Endothelial cell of umbilical vein (primary cell): ENCODE results near the gene EXOC7. TPM values are rescaled to one million over a fixed set of nuclear protein-coding genes. Genes with fewer than 3 reads are reported as not detected.

ENCODE experiments used
- BruUV-seq: library from RNA; stranded (reverse); fragments of 400-500 nt; replicated peaks from 2 replicates; lab custom pipeline; 2021; lab: Mats Ljungman, UMichigan
- CTCF ChIA-PET: fragments of 300-600, 350-600 bp; sonication (Branson Sonifier 250); formaldehyde crosslinking; loops from one replicate; lab custom pipeline; 2021; ENCODE audit warnings: antibody characterized with exemption, inconsistent platforms; lab: Charles Lee
- POLR2A ChIA-PET: fragments of 300-600, 350-600 bp; sonication (Branson Sonifier 250); formaldehyde crosslinking; loops from one replicate; lab custom pipeline; 2021; ENCODE audit warnings: antibody characterized with exemption, inconsistent platforms; lab: Charles Lee
- DNase-seq: peaks from one replicate; pipeline ENCODE4 v3.0.0-alpha.2; 2011; ENCODE audit warnings: low read depth, low spot score
- FAIRE-seq: peaks from 2 replicates; lab custom pipeline; 2011; peaks lifted over from hg19 to GRCh38; lab: Jason Lieb, UNC
- H2AFZ ChIP-seq: 2 replicates; pipeline ENCODE4 v1.6.0; 2012; ENCODE audit warnings: low read depth, low read length, control low read depth, inconsistent platforms
- H3K27ac ChIP-seq: 2 replicates; pipeline ENCODE4 v1.5.1; 2011; ENCODE audit warnings: low read depth, mild to moderate bottlenecking, control low read depth, low read length, moderate library complexity; ENCODE audit not compliant: insufficient read depth
- H3K27me3 ChIP-seq, 2 experiments: 2 replicates each; pipeline versions ENCODE4 v1.6.0 to v1.6.1; 2011; ENCODE audit warnings: low read length in 2 of 2, mixed read lengths in 1 of 2; ENCODE audit not compliant: control insufficient read depth in 2 of 2, insufficient read depth in 2 of 2
- H3K36me3 ChIP-seq, 2 experiments: 2 replicates in 1 of 2; 3 replicates in 1 of 2; pipeline ENCODE4 v1.5.1; 2011; ENCODE audit warnings: low read length in 2 of 2, mild to moderate bottlenecking in 1 of 2, moderate library complexity in 1 of 2; ENCODE audit not compliant: control insufficient read depth in 2 of 2, insufficient read depth in 2 of 2; ENCODE audit errors: extremely low read depth in 1 of 2
- H3K4me1 ChIP-seq: 3 replicates; pipeline ENCODE4 v1.5.1; 2011; ENCODE audit warnings: mild to moderate bottlenecking, low read length; ENCODE audit not compliant: control insufficient read depth, insufficient read depth; ENCODE audit errors: extremely low read depth
- H3K4me2 ChIP-seq: 2 replicates; pipeline ENCODE4 v1.6.1; 2011; ENCODE audit warnings: low read length, control low read depth, mixed read lengths; ENCODE audit not compliant: insufficient read depth
- H3K4me3 ChIP-seq, 3 experiments: fragments of 200-600 bp in 1 of 3; sonication (generic), shearing (Covaris generic) in 1 of 3; replicated peaks in 1 of 3; 2 replicates each; pipeline ENCODE4 v1.5.1; 2011 to 2016; ENCODE audit warnings: control low read depth in 3 of 3, low read length in 3 of 3, mild to moderate bottlenecking in 2 of 3, inconsistent platforms in 1 of 3, low read depth in 1 of 3, moderate library complexity in 1 of 3; ENCODE audit not compliant: insufficient read depth in 1 of 3
- H3K79me2 ChIP-seq: 2 replicates; pipeline ENCODE4 v1.6.0; 2012; ENCODE audit warnings: low read length, inconsistent platforms; ENCODE audit not compliant: control insufficient read depth, insufficient read depth
- H3K9ac ChIP-seq: replicated peaks from 2 replicates; pipeline ENCODE3; 2011; ENCODE audit warnings: low read length, control low read depth; ENCODE audit not compliant: insufficient read depth; ENCODE audit errors: extremely low read depth
- H3K9me1 ChIP-seq: replicated peaks from 3 replicates; pipeline ENCODE4 v1.6.0; 2011; ENCODE audit warnings: mild to moderate bottlenecking, low read length; ENCODE audit not compliant: control insufficient read depth, insufficient read depth; ENCODE audit errors: extremely low read depth
- H3K9me3 ChIP-seq: replicated peaks from 2 replicates; pipeline ENCODE4 v1.5.1; 2012; ENCODE audit warnings: low read length, inconsistent platforms; ENCODE audit not compliant: control insufficient read depth, insufficient read depth
- H4K20me1 ChIP-seq: replicated peaks from 2 replicates; pipeline ENCODE3; 2011; ENCODE audit warnings: mild to moderate bottlenecking, low read length; ENCODE audit not compliant: control insufficient read depth, insufficient read depth; ENCODE audit errors: extremely low read depth
- EZH2 ChIP-seq: IDR thresholded peaks from 2 replicates; pipeline ENCODE4 v1.6.1; 2012; ENCODE audit warnings: borderline replicate concordance, low read depth, mild to moderate bottlenecking, moderate library complexity, low read length, inconsistent platforms; ENCODE audit not compliant: severe bottlenecking
- FOS ChIP-seq: IDR thresholded peaks from 2 replicates; pipeline ENCODE4 v1.6.1; 2011; ENCODE audit warnings: mild to moderate bottlenecking, low read length, moderate library complexity, borderline replicate concordance; ENCODE audit not compliant: insufficient read depth
- GATA2 ChIP-seq: IDR thresholded peaks from 2 replicates; pipeline ENCODE4 v1.7.0; 2011; ENCODE audit warnings: low read depth, mild to moderate bottlenecking, moderate library complexity, mixed read lengths, low read length; ENCODE audit not compliant: insufficient read length, insufficient read depth
- JUN ChIP-seq: IDR thresholded peaks from 2 replicates; pipeline ENCODE4 v1.6.1; 2011; ENCODE audit warnings: borderline replicate concordance, low read depth; ENCODE audit not compliant: insufficient read length, insufficient read depth
- MYC ChIP-seq: IDR thresholded peaks from one replicate; pipeline ENCODE4 v1.6.1; 2011; ENCODE audit warnings: mild to moderate bottlenecking, low read depth, low read length
- POLR2A ChIP-seq: IDR thresholded peaks from 2 replicates; pipeline ENCODE4 v1.6.1; 2012; ENCODE audit warnings: low read depth, mild to moderate bottlenecking, control low read depth, low read length
- POLR2AphosphoS5 ChIP-seq: IDR thresholded peaks from 2 replicates; pipeline ENCODE4 v1.6.1; 2012; ENCODE audit warnings: low read depth, mild to moderate bottlenecking, control low read depth, low read length, moderate library complexity; ENCODE audit not compliant: insufficient read depth
- dilution Hi-C: fragments of 300-500 bp; cut with MboI; formaldehyde crosslinking; loops from one replicate; pipeline ENCODE4 v1.15.0; 2019; ENCODE audit warnings: low sequenced_read_pairs; ENCODE audit not compliant: extremely low pct_ligation_motif_present
- intact Hi-C: fragments of 100-400 bp; cut with micrococcal nuclease; formaldehyde crosslinking; loops from one replicate; pipeline ENCODE4 v1.10.0; 2022
- polyA plus RNA-seq, 4 experiments: library from polyadenylated mRNA; depleted of rRNA in 3 of 4; stranded (reverse) in 3 of 4; unstranded in 1 of 4; fragments of >200 nt; gene quantifications; 2 replicates each; pipeline versions ENCODE4 v1.2.1 to v1.2.3, GENCODE V29; 2011 to 2012; ENCODE audit warnings: missing spikeins in 1 of 4
- total RNA-seq: library from RNA; stranded (reverse); gene quantifications from 2 replicates; pipeline ENCODE4 v1.2.3, GENCODE V29; 2021
- TF ChIP-seq, protein P1 (sequence below): IDR thresholded peaks from 2 replicates; pipeline ENCODE4 v1.6.1; 2011; ENCODE audit not compliant: insufficient read depth, insufficient read length
- TF ChIP-seq, protein P2 (sequence below), 2 donors: IDR thresholded peaks; 1 replicate in 1 of 2; 2 replicates in 1 of 2; pipeline ENCODE4 v1.5.1; 2011; ENCODE audit warnings: low read length in 2 of 2, mild to moderate bottlenecking in 2 of 2, moderate library complexity in 2 of 2, control low read depth in 1 of 2, inconsistent platforms in 1 of 2, low read depth in 1 of 2; ENCODE audit not compliant: insufficient read depth in 1 of 2; ENCODE audit errors: extremely low read depth in 1 of 2

EXOC7 gene
- total and polyA plus RNA-seq, 2 donors (not counting 3 experiments of a cell fraction or from before 2014, with no cell fraction given), result 91.5 to 137 TPM

DNA sequence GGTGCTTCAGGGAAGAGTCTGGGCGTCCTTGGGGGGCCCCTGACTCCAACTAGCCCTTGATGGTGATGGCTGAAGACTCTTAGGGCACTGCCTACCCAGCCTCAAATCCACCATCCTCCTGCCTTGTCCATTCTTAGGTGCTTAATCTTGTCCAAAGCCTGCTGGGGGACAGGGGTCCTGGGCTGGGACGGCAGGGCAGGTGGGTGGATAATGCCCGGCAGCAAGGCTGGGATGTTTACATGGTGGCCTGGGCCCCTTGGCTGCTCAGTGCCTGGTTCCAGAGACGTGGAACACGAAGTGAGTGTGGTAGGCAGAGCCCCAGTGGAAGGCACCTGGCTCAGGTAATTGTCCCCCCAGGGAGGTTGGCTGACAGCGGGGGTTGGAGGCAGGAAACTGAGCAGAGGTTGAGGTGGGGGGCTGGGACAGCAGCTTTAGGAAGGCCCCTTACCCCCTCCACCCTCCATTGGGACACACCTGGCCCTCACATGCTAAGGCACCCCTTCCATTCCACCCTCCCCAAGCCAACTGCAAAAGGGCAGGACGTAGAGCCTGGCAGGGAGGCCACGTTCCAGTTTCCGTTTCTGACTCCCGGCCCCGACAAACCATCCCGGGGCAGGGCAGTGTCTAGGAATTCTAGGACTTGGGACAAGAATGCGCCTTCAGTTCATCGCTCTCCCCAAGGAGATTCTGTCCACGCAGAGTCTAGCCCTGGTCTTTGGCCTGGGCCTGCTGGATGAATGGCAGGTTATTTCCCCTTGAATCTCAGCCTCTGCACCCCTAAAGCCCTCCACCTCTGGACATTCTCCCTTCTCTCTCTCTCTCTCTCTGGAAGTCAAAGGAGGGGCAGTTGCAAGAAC lies 35.5 kb upstream of the EXOC7 start:
- TF ChIP-seq MYC (no peak), POLR2A (no peak), POLR2AphosphoS5 (no peak), EZH2 (no peak), FOS (no peak), GATA2 (no peak), JUN (no peak)
- TF ChIP-seq, protein P1, sequence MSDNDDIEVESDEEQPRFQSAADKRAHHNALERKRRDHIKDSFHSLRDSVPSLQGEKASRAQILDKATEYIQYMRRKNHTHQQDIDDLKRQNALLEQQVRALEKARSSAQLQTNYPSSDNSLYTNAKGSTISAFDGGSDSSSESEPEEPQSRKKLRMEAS, result no peak
- TF ChIP-seq, protein P2, sequence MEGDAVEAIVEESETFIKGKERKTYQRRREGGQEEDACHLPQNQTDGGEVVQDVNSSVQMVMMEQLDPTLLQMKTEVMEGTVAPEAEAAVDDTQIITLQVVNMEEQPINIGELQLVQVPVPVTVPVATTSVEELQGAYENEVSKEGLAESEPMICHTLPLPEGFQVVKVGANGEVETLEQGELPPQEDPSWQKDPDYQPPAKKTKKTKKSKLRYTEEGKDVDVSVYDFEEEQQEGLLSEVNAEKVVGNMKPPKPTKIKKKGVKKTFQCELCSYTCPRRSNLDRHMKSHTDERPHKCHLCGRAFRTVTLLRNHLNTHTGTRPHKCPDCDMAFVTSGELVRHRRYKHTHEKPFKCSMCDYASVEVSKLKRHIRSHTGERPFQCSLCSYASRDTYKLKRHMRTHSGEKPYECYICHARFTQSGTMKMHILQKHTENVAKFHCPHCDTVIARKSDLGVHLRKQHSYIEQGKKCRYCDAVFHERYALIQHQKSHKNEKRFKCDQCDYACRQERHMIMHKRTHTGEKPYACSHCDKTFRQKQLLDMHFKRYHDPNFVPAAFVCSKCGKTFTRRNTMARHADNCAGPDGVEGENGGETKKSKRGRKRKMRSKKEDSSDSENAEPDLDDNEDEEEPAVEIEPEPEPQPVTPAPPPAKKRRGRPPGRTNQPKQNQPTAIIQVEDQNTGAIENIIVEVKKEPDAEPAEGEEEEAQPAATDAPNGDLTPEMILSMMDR (IDR thresholded peaks at IDR 0.05; ENCODE audit: extremely low read depth in 1 of 2, insufficient read depth in 1 of 2, low read depth in 1 of 2, low read length in 2 of 2), result no peak
- H3K9me1 ChIP-seq, result no peaks in the 10 kb centered on the region
- FAIRE-seq, result no peak
- H3K27me3 ChIP-seq, result peaks cover 17 to 26% of the 10 kb centered on the region in 2 experiments
- no peak overlapping the region for H3K4me3 ChIP-seq
- no peak overlapping the region for H3K4me2 ChIP-seq
- no TSS peak for BruUV-seq
- H3K27ac ChIP-seq, result no peak overlapping the region
- no peaks in the 10 kb centered on the region for H3K9me3 ChIP-seq
- CTCF ChIA-PET, result no interaction called here
- peaks cover 4% of the 10 kb centered on the region for H3K4me1 ChIP-seq
- no peaks in the 10 kb centered on the region for H3K79me2 ChIP-seq
- DNase-seq, result no peak
- dilution Hi-C loops, result no loop called here
- H3K36me3 ChIP-seq, result no peaks in the 10 kb centered on the region
- intact Hi-C loops, result no loop called here
- H2AFZ ChIP-seq, result no peak overlapping the region
- POLR2A ChIA-PET, result no interaction called here
- no peaks in the 10 kb centered on the region for H4K20me1 ChIP-seq
- no peak overlapping the region for H3K9ac ChIP-seq
